Inflammatory macrophage treated with lipopolysaccharide for 4 hours (primary cell): ENCODE measurements around the gene NOTCH1.
A peak's percentile ranks its signal among the peaks of the same experiment; 100 is the strongest.
"Not testable (repeated sequence)": the region's sequence is repeated elsewhere in the genome, so short reads cannot be mapped to it uniquely, and the experiment has no call there.

Source experiments
- DNase-seq: peaks from one replicate; pipeline ENCODE4 v3.0.0-alpha.2; 2020

Gene NOTCH1

DNA sequence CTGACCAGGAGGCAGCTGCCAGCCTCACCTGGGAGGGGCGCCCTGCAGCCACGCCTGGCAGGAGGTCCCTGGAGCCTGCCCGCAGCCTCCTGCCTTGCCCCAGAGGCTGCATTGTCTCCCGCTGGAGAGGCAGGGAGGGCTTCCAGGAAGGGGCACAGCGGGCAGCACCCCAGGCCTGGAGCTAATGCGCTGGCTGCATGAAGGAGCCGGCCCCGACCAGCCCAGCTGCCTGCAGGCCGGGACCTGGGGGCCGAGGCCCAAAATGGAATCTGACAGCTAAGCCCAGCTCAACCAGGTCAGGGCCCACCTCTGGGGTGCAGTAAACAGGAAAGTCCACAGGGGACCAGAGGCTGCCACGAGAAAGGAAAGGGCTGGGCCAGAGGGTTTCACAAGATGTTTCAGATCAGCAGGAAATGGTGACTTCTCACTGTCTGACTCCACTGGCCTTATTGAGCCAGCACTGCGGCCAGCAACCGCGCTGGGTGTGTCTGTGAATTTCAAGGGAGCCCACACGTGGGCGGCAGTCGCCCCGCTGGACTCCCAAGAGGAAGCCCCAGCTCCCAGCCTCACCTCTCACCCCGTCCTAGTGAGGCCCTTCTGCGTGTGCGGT is 18.6 kb upstream of the NOTCH1 start:
- peak; percentile 99 for DNase-seq

DNA sequence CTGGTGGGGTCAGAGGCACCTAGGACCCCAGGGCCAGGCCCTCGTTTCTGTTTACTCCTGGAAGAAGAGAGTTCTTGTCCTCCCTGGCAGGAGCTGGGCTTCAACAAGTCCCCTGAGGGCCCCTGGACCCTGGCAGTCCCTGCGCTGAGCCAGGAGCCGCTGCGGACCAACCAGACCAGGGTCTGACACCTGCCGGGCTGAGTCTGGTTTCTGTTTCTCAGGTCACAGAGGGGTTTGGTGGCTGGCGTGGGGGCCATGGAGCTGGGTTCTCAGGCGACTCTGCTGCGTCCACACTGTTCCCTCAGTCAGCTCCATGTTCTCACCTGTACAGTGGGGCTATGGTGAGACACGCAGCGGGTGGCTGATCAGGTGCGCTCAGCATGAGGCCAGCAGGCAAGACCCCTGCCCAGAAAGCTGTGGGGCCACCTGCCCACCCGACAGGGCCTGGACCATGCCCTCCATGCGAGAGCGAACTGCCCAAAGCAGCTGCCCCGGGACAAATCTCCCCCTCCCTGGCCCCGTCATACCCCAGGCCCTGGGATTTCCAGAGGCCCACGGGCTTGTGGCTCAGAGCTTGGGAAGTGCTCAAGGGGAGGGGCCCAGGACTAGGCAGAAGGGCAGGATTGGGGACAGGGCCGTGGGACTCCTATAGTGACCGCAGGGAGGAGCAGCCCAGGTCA is 17.9 kb upstream of the NOTCH1 start:
- DNase-seq = peak; percentile 79

DNA sequence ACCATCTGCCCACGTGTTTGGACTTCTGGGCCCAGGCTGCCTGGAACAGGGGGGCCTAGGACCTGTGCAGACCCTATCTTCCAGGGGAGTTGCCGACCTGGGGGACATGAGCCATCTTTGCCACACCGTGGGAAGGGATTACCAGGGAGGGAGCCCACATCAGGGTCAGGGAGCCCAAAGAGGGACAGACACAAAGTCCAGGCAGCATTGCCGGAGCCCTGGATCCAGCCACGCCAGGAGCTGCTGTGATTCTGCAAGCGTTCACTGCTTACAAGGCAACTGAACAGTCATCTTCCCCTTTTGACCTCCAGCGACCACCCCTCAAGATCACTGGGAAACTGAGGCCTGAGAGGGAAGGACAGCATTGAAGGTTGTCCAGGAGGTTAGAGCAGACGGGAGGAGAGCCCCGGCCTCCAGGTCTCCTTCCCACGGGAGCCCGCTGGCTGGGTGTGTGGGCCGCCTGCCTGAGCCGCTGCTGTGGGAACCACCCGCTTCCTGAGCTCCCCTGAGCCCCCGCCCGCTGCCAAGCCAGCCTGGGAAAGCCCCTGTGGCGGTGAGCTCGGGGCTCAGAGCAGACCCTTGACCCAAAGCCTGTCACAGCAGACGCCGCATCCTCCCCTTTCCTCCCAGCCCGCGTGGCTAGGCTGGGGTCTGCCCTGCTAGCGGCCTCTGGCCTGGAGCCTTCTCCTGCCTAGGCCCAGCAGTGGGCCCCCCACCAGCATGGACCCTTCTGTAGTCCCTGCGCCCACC is 17.1 kb upstream of the NOTCH1 start:
- DNase-seq = peak; percentile 47

DNA sequence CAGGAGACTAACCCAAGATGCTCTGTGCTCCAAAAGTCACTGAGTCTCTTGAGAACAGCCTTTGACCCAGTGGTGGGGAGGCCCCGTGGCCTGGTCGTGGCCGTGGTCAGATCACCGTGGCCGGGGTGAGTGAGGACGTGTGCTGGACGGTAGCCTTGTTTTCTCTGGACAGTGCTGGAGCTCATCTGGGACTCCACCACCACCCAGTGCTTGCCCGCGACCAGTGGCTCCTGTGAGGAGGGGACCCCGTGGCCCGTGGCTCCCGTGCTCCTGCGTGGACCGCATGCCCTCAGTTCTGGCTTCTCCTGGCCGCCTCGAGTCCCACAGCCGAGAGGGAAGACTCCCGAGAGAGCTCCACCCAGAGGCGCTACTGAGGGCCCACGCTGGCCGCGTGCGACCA is 15.9 kb upstream of the NOTCH1 start:
- DNase-seq = no peak

DNA sequence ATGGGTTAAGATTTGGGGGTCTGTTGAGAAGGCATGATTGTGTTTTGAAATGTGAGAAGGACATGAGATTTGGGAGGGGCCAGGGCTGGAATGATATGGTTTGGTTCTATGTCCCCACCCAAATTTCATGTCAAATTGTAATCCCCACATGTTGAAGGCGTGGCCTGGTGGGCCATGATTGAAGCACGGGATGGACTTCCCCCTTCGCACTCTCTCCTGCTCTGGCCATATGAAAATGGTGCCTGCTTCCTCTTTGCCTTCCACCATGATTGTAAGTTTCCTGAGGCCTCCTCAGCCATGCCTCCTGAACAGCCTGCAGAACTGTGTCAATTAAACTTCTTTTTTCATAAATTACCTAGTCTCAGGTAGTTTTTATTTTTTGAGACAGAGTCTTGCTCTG is 14.7 kb upstream of the NOTCH1 start:
- peak; percentile 76 for DNase-seq

DNA sequence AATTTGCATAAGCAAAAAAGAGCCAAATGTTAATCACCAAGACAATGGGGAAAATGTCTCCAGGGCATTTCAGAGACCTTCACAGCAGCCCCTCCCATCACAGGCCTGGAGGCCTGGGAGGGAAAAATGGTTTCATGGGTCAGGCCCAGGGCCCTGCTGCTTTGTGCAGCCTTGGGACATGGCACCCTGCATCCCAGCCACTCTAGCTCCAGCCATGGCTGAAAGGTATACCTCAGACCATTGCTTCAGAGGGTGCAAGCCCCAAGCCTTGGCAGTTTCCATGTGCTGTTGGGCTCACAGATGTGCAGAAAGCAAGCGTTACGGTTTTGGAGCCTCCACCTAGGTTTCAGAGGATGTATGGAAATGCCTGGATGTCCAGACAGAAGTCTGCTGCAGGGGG is 13.5 kb upstream of the NOTCH1 start:
- DNase-seq = not testable (repeated sequence)

DNA sequence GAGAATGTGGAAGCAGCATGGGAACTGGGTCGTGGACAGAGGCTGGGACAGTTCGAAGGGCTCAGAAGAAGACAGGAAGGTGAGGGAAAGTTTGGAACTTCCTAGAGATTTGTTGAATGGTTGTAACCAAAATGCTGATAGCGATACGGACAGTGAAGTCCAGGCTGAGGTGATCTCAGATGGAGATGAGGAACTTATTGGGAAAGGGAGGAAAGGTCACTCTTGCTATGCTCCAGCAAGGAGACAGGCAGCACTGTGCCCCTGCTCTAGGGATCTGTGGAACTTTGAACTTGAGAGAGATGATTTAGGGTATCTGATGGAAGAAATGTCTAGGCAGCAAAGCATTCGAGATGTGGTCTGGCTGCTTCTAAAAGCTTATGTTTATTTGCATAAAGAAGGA is 13.0 kb upstream of the NOTCH1 start:
- DNase-seq = peak; percentile 75

DNA sequence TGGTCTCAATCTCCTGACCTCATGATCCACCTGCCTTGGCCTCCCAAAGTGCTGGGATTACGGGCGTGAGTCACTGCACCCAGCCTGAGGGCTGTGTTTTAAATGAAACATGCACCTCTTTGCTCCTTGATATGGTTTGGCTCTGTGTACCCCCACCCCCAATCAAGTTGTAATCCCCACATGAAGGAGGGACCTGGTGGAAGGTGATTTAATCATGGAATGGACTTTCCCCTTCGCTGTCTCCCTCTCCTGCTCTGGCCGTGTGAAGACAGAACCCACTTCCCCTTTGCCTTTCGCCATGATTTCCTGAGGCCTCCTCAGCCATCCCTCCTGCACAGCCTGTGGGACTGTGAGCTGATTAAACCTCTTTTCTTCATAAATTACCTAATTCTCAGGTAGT is 12.5 kb upstream of the NOTCH1 start:
- peak; percentile 84 for DNase-seq

DNA sequence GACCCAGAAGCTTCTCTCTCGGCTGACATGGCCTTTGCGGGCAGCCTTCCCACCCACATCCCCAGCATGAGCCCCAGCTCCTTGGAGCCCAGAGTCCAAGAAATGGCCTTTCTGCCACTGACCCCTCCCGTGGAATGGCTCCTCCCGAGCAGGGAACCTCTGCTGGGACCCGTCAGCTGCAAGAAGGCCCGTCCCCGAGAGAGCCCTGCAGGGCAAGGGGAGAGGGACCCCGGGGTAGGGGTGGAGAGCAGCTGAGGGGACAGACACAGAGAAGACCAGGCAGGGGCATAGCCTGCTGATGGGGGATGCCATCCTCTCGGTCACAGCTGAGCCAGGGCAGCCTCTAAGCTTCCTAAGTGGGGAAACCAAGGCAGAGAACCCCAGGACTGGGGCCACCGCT is 11.2 kb upstream of the NOTCH1 start:
- no peak for DNase-seq

DNA sequence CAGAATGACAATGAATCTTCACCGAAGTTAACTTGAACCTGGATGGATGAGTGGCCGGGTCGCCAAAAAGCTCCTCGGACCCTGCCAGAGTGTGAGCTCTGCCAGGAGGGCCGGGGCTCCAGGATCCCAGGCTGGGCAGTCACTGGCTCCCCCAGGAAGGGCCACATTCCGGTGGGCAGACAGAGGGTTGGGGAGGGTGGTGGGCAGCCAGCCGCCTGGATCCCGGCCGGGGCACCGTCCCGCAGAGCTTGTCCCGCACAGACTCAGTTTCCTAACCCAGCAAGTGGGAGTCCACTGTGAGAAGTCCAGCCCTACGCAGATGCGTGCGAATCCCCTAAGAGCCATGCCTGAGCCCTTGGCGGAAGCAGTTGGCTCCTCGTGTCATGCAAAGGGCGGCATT is 10.3 kb upstream of the NOTCH1 start:
- DNase-seq = no peak

DNA sequence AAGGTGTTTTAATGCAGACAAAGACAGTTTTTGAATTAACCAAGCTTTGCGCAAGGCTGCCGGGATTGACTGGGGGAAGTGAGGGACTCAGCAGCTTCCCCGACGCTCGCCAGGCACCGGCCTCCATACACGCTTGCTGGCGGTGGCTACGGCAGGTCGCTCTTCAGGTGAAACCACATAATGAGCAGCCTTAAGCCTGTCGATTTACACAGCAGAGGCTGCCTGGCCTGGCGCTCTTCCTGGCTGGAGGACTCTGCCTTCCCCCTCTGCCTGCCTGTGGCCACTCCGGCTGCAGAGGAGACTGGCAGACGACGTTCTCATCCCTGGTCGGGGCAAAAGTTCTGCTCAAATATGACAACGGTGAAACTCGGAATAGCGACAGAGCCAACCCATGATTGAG is 9.0 kb upstream of the NOTCH1 start:
- no peak for DNase-seq

DNA sequence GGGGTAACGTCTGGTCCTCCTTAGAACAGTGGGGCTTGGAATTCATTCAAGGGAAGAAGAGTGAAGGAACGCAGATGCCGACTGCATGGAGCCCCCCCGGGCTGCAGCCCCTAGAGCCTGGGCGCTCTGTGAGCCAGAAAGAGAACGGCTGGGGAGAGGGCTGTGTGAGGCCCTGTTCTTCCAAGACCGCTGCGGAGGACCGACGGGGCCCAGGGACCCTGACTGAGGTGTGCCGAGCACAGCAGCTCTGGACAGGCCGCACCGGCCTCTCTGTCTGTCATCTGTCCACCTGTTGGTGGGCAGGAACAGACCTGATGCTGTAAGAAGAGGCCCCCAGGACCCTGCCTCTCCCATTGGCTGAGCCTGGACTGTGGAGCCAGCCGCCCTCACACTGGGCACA is 7.7 kb upstream of the NOTCH1 start:
- no peak for DNase-seq

DNA sequence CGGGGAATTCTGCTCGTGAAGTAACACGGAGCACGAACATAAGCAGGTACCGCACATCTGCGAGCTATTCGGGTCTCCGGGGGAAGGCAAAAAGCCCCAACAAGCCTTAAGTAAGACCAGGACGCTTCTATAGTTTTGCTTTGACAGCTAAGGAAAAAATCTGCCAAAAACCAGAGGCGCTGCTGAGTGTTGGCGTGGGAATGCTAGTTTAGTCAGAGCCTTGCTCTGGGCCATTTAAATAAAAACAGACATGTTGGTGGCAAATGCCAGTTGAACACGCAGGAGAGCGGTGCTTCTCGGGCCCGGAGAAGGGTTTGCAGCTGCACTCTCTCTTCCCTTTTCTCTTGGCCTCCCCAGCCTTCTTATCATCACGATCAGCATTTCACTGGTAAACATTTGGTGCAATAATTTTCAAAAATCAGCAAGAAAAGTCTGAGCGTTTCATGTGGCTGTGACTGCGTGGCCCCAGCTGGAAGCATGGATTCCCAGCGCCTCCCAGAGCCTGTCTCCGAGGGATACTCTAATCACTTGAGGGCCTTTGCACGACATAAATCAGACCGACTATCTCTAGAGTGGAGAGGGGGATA is 6.4 kb upstream of the NOTCH1 start:
- DNase-seq = peak; percentile 68

DNA sequence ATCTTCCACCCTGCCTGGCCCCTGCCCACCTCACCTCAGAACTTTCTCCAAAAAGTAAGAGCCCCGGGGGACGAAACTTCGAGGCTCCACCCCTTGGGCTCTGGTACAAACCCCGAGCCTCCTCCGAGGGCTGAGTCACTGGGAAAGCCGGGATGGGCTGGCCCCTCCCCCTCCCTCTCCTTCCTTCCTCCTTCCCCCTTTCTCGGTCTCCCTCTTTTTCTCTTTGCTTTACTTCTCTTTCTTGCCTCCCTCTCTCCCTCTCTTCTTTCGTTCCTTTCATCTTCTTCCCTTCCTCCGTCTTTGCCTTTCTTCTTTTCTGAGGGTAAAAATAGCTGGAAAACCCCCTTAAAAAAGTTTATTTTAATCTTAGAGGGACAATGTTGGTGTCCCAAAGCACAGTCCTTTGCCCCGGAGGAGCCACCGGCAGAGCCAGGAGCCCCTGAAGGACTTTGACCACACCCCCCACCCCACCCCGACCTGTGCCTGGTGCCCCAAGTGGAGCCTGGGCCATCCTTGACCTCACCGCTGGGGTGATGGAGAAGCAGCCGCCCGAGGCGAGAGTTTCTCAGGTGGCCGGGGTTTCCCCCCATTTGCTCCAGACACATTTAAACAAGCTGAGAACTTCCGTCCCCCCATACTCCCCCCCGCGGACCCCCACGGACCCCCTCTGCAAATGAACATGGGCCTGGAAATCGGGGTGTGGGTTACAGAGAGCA is 5.7 kb upstream of the NOTCH1 start:
- peak; percentile 40 for DNase-seq

DNA sequence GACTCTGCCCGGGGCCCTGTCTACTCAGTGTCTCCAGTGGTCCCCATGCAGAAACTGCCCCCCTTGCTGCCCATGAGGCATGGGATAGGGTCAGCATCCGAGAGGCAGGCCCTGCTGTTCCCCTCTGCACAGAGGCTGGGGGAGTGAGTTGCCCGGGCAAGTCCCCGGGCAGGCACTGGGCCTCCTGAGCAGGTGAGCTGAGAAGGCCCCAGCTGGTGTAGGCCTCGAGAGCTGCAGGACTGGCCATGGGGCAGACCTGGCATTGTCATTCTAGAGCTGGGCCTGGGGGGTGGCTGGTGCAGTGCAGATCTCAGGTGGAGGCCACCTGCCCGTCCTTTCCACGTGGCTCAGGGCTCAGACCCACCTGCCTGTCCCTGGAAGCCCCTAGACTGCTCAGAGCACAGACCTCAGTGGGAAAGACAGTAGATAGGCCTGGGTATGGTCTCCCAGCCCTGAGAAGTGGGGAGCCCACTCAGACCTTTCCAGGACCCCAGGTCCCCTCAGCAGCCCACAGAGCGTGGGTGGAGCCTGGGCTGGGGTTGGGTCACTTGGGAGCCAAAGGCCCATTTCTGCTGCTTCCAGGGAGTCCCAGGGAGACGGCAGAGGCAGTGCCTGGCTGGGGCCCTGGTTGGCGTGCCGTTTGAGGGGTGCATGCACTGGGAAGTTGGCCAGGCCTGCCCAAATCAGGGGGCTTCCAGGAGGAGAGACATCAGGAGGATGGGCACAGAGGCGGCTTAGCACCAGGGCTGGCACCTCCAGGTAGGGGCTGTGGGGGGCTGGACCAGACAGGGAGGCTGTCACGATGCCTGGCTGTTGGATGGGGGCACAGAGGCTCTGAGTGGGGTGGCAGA is 4.8 kb upstream of the NOTCH1 start:
- no peak for DNase-seq

DNA sequence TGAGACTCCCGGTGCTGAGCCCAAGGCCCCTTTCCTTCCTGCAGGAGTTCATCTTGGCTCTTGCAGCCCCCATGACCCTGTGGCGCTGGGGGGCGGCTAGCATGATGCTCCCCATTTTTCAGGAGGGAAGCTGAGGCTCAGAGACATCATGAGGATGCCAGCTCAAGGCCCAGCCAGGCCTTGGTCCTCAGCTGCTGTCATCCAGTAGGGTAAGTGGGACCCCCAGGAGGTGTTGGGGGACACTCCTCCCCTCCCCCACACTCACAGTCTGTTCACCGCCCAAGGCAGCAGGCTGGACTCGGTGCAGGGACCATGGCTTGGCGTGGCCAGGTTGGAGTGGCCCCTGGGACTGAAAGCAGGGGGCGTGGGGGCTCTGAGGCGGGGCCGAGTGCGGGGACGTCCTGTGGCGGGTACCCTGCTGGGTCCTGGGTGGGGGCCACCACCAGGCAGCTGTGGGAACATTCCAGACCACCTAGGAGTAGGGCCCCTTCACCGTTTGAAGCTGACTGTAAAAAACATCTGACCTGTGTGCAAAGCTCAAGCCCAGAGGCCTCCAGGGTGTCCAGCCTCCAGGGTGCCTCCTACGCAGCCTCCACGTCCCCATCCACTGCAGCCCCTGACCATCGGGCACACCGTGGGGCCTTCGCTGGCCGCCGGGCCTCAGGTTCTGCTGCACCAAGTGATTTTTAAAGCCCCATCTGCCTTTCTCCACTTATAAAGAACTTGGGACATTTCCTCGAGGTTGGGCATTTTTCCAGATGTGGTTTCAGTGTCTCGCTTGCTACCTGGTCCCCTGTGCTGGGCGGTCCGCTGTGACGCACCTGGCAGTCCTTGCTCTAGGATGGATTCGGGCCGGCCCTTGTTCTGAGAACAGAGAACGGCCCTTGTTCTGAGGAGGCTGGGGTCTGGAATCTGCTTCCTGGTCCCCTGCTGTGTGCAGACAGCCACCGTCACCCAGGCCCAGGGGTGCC is 3.4 kb upstream of the NOTCH1 start:
- DNase-seq = no peak

DNA sequence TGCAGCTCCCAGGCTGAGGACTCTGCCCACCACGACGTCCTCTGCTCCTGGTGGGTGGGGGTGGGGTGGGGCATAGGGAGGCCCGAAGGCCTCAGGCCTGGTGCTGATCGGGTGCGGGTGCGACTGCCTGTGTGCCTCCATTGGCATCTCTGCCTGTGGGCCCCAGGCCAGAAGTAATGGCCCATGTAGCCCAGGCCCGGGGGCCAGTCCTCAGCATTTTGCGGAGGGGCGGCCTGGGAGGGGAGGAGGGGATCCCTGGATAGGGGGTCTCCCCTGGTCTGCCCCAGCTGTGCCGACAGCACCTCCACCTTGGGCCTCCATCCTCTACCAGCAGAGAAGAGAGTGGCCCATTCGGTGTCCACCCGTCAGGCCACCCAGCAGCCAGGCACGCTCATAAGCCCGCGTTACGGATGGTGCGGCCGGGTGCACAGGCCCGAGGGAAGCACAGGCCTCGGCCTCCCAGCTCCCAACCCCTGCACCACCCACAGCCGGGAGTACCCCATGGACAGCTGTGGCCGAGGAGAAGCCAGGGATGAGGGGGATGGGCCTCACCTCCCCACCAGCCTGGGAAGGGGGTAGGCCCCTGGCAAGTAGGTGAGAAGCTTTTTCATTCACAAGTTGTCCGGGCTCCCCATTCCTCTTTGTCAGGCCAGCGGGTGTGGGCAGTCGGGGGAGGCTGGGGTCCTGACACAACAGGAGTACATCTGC is 1.8 kb upstream of the NOTCH1 start:
- DNase-seq = no peak

DNA sequence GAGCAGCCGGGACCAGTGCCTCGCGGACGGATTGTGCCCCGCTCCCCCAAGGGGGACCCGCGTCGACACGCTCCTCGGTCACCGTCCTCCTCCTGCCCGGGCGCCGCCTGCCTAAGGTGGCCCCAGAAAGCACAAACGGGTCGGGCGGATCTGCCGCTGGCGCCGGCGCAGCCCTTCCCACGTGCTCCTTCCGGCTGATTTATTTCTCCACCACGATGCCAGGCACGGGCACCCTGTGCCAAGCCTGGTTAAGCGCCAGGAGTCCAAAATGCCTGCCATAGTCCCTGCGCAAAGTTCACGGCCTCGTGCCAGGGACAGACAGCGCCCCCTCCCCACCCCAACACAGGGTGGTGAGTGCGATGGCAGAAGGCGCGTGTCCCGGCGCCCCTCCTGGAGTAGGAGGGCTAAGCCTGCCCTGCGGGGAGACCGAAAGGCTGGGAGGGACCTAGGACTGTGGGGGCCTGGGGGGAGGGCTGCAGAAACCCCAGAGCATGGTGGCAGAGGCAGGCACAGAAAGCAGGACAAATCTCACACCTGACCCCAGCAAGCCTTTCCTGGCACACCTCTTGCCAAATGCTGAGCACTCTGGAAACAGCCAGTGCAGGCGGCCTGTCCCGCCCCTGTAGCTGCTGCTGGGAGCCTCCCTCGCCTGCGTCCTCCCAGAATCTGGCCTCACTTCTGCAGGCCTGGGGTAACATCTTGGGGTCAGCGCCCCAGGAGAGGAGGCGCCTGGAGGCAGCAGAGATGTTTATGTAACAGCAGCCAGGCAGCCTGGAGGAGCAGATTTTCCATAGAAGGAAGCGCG is 1.1 kb upstream of the NOTCH1 start:
- peak; percentile 44 for DNase-seq

DNA sequence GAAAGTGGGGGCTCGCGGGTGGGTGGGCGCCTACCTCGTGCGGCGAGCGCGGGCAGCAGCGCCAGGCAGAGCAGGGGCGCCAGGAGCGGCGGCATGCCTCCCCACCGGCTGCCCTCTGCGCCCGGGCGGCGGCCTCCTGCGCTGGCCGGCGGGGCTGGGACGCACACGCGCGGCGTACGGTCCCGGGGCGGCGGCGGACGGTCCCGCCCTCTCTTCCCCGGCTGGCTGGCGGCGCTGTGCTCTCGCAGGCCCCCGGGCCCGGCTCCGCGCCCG is 220 bp downstream of the NOTCH1 start:
- DNase-seq = no peak
